HepG2 (cell line): ENCODE data around the gene GRM5. TPM values are rescaled to one million over a fixed set of nuclear protein-coding genes. Genes with fewer than 3 reads are reported as not detected.

Source experiments
- ATM ChIP-seq: fragments of 450-650 bp; IDR thresholded peaks from 2 replicates; pipeline ENCODE4 v1.7.1; 2017; ENCODE audit warnings: mild to moderate bottlenecking, borderline replicate concordance
- BCLAF1 ChIP-seq: fragments of 450-650 bp; IDR thresholded peaks from 2 replicates; pipeline ENCODE4 v1.6.1; 2017; ENCODE audit warnings: mild to moderate bottlenecking
- CEBPB ChIP-seq: IDR thresholded peaks from 2 replicates; pipeline ENCODE4 v1.6.1; 2011; ENCODE audit warnings: low read depth, low read length, improper control_type of control experiment, borderline replicate concordance
- DBP ChIP-seq: sonication (generic); formaldehyde crosslinking; IDR thresholded peaks from 2 replicates; pipeline ENCODE4 v1.4.0; 2020; ENCODE audit warnings: missing genetic modification reagents; ENCODE audit errors: not compliant biosample characterization
- GFI1 ChIP-seq: sonication (generic); formaldehyde crosslinking; IDR thresholded peaks from 2 replicates; pipeline ENCODE4 v1.5.0; 2020; ENCODE audit warnings: missing genetic modification reagents, mild to moderate bottlenecking, borderline replicate concordance
- GPBP1L1 ChIP-seq: sonication (generic); formaldehyde crosslinking; IDR thresholded peaks from 2 replicates; pipeline ENCODE4 v1.5.0; 2020; ENCODE audit warnings: mild to moderate bottlenecking, missing genetic modification reagents
- HIC2 ChIP-seq: sonication (generic); formaldehyde crosslinking; IDR thresholded peaks from 2 replicates; pipeline ENCODE4 v1.9.0; 2022; ENCODE audit warnings: low read depth, missing genetic modification reagents
- HOXA9 ChIP-seq: sonication (generic); formaldehyde crosslinking; IDR thresholded peaks from 2 replicates; pipeline ENCODE4 v1.8.1; 2022; ENCODE audit warnings: missing genetic modification reagents, mild to moderate bottlenecking, moderate library complexity, borderline replicate concordance
- KLF13 ChIP-seq: sonication (generic); formaldehyde crosslinking; IDR thresholded peaks from 2 replicates; pipeline ENCODE4 v1.4.0; 2020; ENCODE audit warnings: mild to moderate bottlenecking, missing genetic modification reagents
- MAFF ChIP-seq: IDR thresholded peaks from 2 replicates; pipeline ENCODE4 v1.6.1; 2011; ENCODE audit warnings: low read depth, low read length, improper control_type of control experiment
- MIER3 ChIP-seq: IDR thresholded peaks from 2 replicates; pipeline ENCODE4 v1.6.1; 2016; ENCODE audit warnings: missing compliant biosample characterization, borderline replicate concordance
- RARG ChIP-seq: sonication (generic); formaldehyde crosslinking; IDR thresholded peaks from 2 replicates; pipeline ENCODE4 v1.4.0; 2020; ENCODE audit warnings: low read depth, mild to moderate bottlenecking, missing genetic modification reagents
- REL ChIP-seq: sonication (generic); formaldehyde crosslinking; conservative IDR thresholded peaks from 2 replicates; pipeline ENCODE4 v1.8.0; 2022; ENCODE audit warnings: mild to moderate bottlenecking, missing genetic modification reagents, moderate library complexity
- SATB2 ChIP-seq: sonication (generic); formaldehyde crosslinking; IDR thresholded peaks from 2 replicates; pipeline ENCODE4 v1.5.0; 2020; ENCODE audit warnings: missing genetic modification reagents
- TCF7 ChIP-seq: sonication (generic); IDR thresholded peaks from 2 replicates; pipeline ENCODE4 v1.6.1; 2016; ENCODE audit warnings: antibody characterized with exemption, low read depth
- TMF1 ChIP-seq: sonication (generic); formaldehyde crosslinking; IDR thresholded peaks from 2 replicates; pipeline ENCODE4 v1.8.1; 2022; ENCODE audit warnings: low read depth, missing genetic modification reagents
- YEATS2 ChIP-seq: sonication (generic); formaldehyde crosslinking; IDR thresholded peaks from 2 replicates; pipeline ENCODE4 v1.4.0; 2020; ENCODE audit warnings: missing genetic modification reagents, borderline replicate concordance
- ZNF225 ChIP-seq: sonication (generic); formaldehyde crosslinking; IDR thresholded peaks from 2 replicates; pipeline ENCODE4 v1.4.0; 2020; ENCODE audit warnings: mild to moderate bottlenecking, missing genetic modification reagents
- ZNF292 ChIP-seq: sonication (generic); formaldehyde crosslinking; IDR thresholded peaks from 2 replicates; pipeline ENCODE4 v1.8.1; 2022; ENCODE audit warnings: mild to moderate bottlenecking, low read depth, missing genetic modification reagents, borderline replicate concordance
- ZNF430 ChIP-seq: sonication (generic); formaldehyde crosslinking; IDR thresholded peaks from 2 replicates; pipeline ENCODE4 v1.9.0; 2021; ENCODE audit warnings: mild to moderate bottlenecking, missing genetic modification reagents
- ZNF570 ChIP-seq: sonication (generic); formaldehyde crosslinking; IDR thresholded peaks from 2 replicates; pipeline ENCODE4 v1.4.0; 2020; ENCODE audit warnings: mild to moderate bottlenecking, missing genetic modification reagents, borderline replicate concordance
- ZNF614 ChIP-seq: IDR thresholded peaks from 2 replicates; pipeline ENCODE4 v1.6.1; 2018; ENCODE audit warnings: missing biosample characterization, missing genetic modification reagents, inconsistent platforms, borderline replicate concordance
- ZNF644 ChIP-seq: IDR thresholded peaks from 2 replicates; pipeline ENCODE4 v1.6.1; 2016; ENCODE audit warnings: low read depth
- ZNF766 ChIP-seq: sonication (generic); formaldehyde crosslinking; IDR thresholded peaks from 2 replicates; pipeline ENCODE4 v1.5.0; 2020; ENCODE audit warnings: missing genetic modification reagents, borderline replicate concordance
- ZNF788 ChIP-seq: sonication (generic); formaldehyde crosslinking; IDR thresholded peaks from 2 replicates; pipeline ENCODE4 v1.5.0; 2020; ENCODE audit warnings: mild to moderate bottlenecking, missing genetic modification reagents, borderline replicate concordance
- polyA plus RNA-seq, 8 experiments: library from polyadenylated mRNA; depleted of rRNA in 3 of 8; stranded (reverse) in 7 of 8; unstranded in 1 of 8; fragments of >200 nt; fragmentation: Illumina TruSeq in 4 of 8; extraction: Trizol in 4 of 8; gene quantifications; 2 replicates each; pipeline versions ENCODE4 v1.2.1 to v1.2.3, GENCODE V29; 2011 to 2016; ENCODE audit warnings: low read depth in 4 of 8, missing spikeins in 1 of 8, mixed read lengths in 1 of 8; ENCODE audit not compliant: insufficient read depth in 1 of 8
- total RNA-seq, 5 experiments: library from RNA; depleted of rRNA; stranded (reverse); fragments of >200 nt; fragmentation: Illumina TruSeq; extraction: Trizol; gene quantifications; 2 replicates each; pipeline ENCODE4 v1.2.3, GENCODE V29; 2016; ENCODE audit warnings: low read depth in 1 of 5

GRM5 gene
- total and polyA plus RNA-seq, 2 of the 13 experiments (the other 11 are each of a cell fraction or from before 2014, with no cell fraction given): not detected

- TF ChIP-seq HIC2 (CRISPR knock-in tag) (no peak), TMF1 (no peak), ZNF614 (CRISPR knock-in tag) (no peak), ATM (no peak), RARG (CRISPR knock-in tag) (no peak), ZNF766 (CRISPR knock-in tag) (no peak), TCF7 (no peak), ZNF225 (CRISPR knock-in tag) (no peak), ZNF644 (no peak), GFI1 (CRISPR knock-in tag) (no peak), KLF13 (CRISPR knock-in tag) (no peak), MAFF (peak; percentile 76), MIER3 (CRISPR knock-in tag) (no peak), DBP (CRISPR knock-in tag) (no peak), CEBPB (peak; percentile 81), YEATS2 (CRISPR knock-in tag) (no peak), ZNF788 (CRISPR knock-in tag) (no peak), GPBP1L1 (CRISPR knock-in tag) (no peak), ZNF292 (CRISPR knock-in tag) (no peak), HOXA9 (CRISPR knock-in tag) (no peak), ZNF430 (no peak), SATB2 (CRISPR knock-in tag) (no peak), ZNF570 (CRISPR knock-in tag) (no peak), REL (no peak), BCLAF1 (no peak)
Observed at GRCh38 chr11:88827018-88827676, 238.6 kb downstream of the GRM5 start (continued).
